ENCODE measurements around the gene CLSTN3.
"Not testable (repeated sequence)": the region's sequence is repeated elsewhere in the genome, so short reads cannot be mapped to it uniquely, and the experiment has no call there.

The CLSTN3 gene

DNA sequence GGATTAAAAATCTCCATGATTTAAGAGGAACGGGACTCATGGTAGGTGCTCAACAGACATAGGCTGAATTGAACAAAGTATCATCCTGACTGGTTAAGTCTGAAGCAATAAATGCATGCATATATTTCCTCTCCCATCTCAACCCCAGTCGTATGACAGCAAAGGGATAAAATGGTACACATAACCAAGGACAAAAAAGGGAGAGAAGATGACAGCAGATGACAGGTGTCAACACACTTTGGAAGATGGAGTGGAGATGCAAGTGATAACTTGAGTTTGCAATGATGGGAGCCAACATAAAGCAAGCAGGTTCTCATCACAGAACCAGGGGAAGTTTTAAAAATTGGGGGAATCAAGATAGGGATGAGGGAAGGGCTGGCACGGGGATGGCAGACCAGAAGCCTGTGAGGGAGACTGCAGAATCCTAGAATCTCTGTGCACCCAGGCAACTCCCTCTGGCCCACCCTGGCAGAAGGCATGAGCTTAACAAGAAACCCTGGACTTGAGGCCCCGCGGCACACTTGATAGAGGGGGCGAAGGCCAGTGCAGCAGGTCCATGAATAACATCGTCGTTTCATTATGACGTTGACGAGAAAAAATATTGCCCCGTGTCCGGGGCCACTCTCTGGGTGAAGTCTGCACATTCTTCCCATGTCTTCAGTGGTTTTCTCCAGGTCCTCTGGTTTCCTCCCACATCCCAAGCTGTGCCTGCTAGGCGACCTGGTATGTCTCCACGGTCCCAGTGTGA is 26.2 kb upstream of the CLSTN3 start:
- in situ Hi-C loops (cut with MboI; ENCODE audit: low sequenced_read_pairs) = no loop called here

DNA sequence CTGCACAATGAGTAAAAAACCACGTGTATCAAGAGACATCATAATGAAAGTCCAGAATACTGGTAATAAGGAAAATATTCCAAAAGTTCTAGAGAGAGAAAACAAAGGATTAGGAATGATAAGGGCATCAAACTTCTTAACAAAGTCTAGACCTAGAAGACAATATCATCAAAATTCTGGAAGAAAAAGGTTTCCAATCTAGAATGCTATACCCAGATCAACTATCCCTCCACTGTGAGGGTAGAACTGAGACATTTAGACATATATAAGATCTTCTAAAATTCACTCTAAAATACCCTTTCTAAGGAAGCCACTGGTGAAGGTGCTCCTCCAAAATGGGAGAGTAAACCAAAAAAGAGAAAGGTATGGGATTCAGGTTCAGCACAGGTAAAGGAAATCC is 24.1 kb upstream of the CLSTN3 start:
- in situ Hi-C loops (cut with MboI; ENCODE audit: low sequenced_read_pairs) = no loop called here

DNA sequence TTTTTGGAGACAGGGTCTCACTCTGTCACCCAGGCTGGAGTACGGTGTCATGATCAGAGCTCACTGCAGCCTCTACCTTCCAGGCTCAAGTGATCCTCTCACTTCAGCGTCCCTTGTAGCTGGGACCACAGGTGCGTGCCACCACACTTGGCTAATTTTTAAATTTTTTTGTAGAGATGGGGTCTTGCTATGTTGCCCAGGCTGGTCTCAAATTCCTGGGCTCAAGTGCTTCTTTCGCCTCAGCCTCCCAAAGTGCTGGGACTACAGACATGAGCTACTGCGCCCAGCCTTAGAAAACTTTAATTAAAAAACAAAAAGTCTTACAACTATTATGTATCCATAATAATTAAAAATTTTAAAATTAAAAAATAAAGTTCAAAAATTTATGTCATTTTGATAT is 23.0 kb upstream of the CLSTN3 start:
- in situ Hi-C loops (cut with MboI; ENCODE audit: low sequenced_read_pairs) = not testable (repeated sequence)

DNA sequence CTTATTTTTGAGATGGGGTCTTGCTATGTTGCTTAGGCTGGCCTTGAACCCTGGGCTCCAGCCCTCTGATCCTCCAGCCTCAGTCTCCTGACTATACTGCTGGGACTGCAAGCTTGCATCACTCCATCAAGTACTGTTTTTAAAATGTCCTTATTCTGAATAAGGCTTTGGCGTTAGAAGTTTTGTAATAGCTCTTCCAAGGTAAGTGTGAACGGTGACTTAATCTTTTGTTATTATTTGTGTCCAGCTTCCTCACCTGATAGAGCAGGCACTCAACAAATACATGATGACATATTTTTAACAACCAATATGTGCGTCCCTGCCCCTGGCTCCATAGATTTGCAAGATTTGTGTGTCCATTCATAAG is 22.6 kb upstream of the CLSTN3 start:
- in situ Hi-C loops (cut with MboI; ENCODE audit: low sequenced_read_pairs) = no loop called here

DNA sequence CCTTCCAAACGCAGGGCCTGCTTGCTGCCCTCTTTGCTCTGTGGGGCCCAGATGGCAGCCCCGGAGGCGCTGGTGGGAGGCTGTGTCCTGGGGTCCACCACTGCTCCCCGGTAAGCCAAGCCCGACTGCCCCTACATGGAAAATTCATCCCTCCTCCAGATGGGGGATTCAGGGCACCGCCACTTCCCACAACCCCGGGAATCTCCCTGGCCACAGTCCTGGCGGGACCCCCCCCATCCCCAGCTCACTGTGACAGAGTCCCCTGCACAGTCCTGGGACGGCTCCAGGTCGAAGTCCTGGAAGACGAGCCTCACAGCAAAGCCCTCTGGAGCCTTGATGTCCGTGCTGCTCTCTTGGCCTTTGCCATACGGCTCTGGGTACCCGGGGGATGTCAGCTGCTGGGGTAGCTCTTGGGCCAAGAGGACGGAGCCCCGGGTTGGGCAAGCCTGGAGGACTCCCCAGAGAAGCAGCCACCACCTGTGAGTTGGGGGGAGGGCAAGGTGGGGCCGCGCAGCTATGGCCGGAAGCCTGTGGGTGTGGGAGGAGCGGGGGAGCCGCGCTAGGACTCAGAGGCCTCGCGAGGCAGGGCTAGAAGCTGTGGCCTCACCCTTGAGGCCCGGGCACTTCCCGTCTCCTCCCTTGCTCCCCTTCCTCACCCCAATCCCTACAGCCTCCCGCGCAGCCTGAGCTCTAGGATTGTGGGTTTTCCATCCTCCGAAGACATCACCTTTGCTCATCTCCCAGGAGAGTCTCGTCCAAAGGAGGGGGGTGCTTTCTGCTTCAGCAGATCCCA is 22.0 kb upstream of the CLSTN3 start:
- in situ Hi-C loops (cut with MboI; ENCODE audit: low sequenced_read_pairs) = no loop called here

DNA sequence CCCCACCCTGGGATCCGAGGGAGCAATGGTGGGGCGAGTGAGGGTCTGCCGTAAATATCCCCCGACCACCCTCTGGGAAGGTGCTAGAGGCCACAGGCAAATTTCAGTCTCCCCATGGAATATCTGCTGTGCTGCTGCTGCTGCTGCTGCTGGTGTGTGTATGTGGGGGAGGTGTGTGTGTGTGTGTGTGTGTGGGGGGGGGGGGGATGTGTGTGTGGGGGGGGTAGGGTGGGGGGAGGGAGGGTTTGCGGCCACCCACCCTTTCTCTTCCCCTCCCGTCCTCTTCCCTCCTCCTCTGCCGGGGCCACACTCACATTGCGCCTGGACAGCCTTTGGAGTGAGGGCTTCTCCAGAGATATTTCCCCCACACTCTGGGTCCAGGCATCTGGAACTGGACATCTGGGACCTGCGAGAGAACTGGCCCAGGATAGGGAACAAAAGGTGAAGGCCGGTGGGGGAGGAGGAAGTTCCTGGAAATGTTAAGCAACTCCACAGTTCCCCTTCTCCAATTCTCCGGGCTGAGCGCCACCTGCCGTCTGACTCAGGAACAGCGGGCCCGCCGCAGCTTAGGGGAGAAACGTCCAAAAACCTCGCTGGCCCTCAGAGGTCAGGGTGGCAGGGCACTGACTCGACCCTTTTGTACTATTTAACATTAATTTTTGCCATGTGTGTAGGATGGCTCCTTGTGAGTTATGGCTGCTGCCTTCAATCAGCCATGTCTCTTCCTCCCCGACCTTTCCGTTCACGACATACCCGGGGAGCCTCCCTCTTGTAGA is 21.2 kb upstream of the CLSTN3 start, which contains the start of gene C1RL:
TSS of gene C1RL (minus strand) at position 419 of the 776 bp plus-strand sequence. CDS start at position 385, 34 bp downstream.
- in situ Hi-C loops (cut with MboI; ENCODE audit: low sequenced_read_pairs) = no loop called here

DNA sequence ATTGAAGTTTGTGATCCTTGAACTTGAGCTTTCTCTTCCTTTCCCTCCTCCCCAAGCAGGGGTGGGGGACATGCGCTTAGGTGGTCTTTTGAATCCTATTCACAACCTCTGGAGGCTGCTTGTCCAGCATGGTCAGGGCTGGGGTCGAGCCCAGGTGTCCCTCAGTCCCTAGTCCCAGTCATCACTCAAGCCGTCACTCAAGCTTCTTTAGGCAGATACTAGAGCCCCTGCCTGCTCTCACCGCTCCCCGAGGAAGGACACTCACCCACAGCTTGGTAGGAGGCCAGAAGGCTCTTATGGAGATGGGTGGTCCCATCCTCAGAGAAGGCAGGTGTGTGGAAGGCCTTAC is 20.6 kb upstream of the CLSTN3 start:
- in situ Hi-C loops (cut with MboI; ENCODE audit: low sequenced_read_pairs) = no loop called here

DNA sequence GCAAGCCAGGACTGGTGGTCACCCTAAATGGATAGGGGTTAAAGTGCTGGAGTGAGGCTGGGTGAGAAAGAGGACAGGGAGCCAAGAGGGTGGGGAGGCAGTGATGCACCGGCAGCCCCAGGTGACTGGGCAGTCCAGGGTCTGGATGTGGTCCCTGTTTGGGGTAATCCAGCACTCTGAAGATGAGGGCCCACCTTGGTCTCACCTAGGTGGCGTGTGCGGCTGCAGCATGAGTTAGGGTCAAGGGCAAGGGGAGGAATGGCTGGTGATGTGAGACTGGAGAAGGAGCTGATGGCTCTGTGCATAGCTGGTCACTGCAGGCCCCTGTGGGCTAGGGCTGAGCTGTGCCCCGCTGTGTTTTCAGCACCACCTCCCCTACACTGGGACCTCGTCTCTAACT is 19.5 kb upstream of the CLSTN3 start:
- in situ Hi-C loops (cut with MboI; ENCODE audit: low sequenced_read_pairs) = no loop called here

DNA sequence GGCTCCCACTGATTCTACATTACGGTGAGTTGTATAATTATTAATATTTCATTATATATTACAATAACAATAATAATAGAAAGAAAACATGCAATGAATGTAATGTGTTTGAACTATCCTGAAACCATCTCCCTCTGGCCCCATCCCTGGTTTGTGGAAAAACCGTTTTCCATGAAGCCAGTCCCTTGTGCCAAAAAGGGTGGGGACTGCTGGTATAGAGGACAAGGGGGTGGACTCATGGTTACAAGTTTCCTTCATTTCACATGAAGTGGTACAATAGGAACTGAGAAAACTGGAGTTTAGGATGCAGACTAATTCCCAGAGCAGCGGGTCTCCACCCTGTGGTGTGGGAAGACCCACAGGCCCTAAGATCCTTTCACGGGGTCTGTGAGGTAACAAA is 18.1 kb upstream of the CLSTN3 start:
- in situ Hi-C loops (cut with MboI; ENCODE audit: low sequenced_read_pairs) = no loop called here

DNA sequence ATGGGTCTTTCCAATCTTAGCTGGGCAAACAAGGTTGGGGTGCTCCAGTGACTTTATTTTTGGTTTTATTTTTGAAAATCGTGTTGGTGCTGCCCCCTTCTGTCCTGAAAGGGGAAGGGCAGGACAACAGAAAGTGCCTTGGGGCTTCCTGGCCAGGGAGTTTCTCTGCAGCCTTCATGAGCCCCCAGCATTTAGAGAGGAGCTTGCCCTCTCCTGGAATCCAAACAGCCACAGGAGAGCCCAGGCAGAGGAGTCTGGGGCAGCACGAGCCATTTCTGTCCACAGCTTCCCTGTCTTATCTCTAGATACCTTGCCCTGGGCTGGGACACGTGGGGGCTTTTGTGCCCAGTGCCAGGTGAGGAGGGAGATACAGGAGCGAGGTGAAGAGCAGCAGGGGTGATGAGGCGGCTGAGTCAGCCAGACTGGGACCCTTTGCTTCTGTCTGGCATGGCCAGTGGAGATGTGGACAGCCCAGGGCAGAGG is 16.7 kb upstream of the CLSTN3 start:
- in situ Hi-C loops (cut with MboI; ENCODE audit: low sequenced_read_pairs) = no loop called here

DNA sequence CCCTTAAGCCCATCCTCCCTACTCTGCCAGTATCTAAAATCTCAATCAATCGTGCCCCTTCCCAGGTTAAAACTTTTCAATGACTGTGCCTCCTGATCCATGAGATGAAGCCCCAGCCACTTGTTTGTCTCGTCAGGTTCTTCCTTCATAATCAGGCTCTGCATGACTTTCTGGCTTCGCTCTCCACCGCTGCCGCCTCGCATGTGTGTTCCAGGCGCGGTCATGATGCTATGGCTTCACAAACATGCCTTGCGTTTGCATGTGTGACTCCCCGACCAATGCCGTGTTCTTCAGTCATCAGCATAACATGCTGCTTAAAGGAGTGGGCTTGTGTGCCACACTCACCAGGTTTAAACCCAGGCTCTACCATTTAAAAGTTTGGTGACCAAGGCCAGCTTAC is 16.2 kb upstream of the CLSTN3 start:
- in situ Hi-C loops (cut with MboI; ENCODE audit: low sequenced_read_pairs) = no loop called here

DNA sequence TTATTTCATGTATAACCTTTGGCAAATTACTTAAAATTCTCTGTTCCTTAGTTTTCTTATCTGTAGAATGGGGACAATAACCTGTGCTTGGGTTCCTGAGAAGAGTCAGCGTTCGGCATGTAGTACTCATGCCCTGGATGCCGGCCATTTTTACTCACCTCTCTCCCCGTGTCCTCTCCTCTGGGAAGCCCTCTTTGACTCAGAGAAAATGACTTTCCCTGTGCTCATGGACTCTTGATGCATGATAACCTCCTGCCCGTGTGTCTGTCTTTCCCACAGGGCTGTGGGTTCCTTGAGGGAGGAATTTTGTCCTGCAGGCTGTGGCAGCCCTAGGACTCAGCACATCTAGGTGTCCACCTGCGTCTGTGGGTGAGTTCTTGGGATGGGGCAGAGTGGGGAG is 15.3 kb upstream of the CLSTN3 start:
- in situ Hi-C loops (cut with MboI; ENCODE audit: low sequenced_read_pairs) = no loop called here

DNA sequence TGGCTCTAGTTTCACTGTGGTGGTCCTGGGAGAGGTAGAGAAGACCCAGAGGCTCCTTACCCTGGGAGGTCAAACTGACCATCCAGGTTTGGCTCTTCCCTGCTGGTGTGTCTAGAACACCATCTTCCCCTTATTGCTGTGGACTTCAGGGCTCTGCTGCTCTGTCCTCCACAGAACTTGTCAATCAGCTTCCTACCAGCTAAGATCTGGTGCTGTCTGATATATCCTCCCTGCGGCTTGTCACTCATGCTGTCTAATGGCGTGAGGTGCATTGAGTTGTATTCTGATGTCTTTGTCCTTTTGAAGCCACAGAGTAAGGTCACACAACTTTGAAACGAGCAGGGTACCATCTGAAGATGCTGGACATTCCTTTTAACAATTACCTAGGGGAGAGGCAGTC is 14.0 kb upstream of the CLSTN3 start:
- in situ Hi-C loops (cut with MboI; ENCODE audit: low sequenced_read_pairs) = no loop called here

DNA sequence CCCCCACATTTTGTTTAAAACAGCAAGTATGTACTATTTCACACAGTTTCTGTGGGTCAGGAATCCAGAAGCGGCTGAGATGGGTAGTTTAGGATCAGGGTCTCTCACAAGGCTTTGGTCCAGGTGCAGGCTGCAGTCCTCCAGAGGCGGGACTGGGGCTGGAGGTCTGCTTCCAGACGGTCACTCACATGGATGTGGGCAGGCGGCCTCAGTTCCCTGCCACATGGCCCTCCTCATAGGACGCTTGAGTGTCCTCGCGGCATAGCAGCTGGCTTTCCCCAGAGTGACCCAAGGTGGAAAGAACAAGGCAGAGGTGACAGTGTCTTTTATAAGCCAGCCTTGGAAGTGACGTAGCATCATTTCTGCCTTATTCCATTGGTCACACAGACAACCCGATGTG is 13.3 kb upstream of the CLSTN3 start:
- in situ Hi-C loops (cut with MboI; ENCODE audit: low sequenced_read_pairs) = no loop called here

DNA sequence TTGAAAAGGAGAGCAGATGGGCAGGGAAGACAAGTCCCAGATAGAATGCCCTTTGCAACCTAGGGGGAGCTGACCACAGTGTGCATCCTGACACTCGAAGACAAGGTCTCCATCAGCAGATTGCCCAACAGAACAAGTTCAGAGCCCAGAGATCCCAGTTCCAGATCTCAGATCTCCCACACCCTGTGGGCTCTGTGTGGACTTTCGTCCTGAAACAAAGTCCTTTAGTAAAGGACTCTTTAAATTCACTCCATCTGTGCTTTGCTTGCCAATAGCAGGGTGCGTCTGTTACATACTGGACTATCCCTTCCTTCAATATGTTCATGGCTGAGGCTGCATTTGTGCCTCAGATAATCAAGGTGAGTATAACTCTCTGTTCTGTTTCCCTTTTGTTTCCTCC is 12.5 kb upstream of the CLSTN3 start:
- in situ Hi-C loops (cut with MboI; ENCODE audit: low sequenced_read_pairs) = no loop called here

DNA sequence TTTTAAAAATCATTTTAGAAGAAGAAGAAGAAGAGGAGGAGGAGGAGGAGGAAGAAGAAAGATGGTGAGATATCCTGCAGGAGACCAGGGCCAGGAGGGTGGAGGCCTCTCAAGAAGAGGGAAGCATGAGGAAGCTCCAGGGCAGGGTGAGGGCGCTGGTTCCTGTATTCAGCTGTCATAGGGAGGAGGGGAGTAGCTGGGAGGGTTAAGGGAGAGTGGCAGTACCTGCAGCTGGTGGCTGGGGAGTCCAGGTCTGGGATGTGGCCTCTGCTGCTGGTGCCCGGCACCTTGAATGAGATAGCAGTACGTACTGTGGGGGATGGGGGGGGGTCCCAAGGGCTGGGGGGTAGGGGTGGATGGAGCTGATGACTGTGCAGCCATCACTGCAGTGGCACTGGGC is 11.3 kb upstream of the CLSTN3 start:
- in situ Hi-C loops (cut with MboI; ENCODE audit: low sequenced_read_pairs) = no loop called here

DNA sequence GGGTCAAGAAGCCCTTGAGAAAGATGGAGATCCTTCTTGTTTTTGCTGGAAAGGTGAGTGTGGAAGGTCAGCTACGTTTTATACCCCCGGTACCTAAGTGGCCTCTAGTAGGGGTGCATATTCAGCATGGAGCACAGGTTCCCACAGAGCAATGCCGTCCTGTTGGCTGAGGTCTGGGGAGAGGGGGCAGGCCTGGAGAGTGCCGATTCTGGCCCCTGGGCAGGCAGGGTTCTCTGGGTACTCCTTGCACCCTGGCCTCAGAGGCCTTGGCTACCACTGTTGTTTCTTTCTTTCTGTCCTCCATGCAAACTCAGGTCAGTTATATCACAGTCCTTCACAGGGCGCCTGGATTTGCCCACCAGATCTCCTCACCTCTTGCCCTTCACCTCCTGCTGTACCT is 10.0 kb upstream of the CLSTN3 start:
- in situ Hi-C loops (cut with MboI; ENCODE audit: low sequenced_read_pairs) = no loop called here

DNA sequence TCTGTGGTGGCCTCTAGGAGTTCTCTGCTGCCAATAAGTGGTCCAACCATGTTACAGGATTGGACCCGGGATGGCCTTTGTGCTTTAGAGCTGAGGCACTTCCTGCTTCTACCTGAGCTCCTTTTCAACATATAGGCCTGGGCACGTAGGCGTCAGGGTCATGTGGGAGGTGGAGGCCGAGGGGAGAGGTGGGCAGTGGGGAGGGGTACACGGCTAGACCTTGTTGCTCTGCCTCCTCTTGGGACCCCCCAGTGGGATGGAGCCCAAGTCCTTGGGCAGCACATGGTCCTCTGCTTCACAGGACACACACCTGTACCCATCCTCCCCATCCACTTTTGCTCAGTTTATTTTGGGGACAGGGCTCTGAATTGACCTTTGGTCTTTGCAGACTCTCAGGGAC is 8.8 kb upstream of the CLSTN3 start:
- in situ Hi-C loops (cut with MboI; ENCODE audit: low sequenced_read_pairs) = no loop called here

DNA sequence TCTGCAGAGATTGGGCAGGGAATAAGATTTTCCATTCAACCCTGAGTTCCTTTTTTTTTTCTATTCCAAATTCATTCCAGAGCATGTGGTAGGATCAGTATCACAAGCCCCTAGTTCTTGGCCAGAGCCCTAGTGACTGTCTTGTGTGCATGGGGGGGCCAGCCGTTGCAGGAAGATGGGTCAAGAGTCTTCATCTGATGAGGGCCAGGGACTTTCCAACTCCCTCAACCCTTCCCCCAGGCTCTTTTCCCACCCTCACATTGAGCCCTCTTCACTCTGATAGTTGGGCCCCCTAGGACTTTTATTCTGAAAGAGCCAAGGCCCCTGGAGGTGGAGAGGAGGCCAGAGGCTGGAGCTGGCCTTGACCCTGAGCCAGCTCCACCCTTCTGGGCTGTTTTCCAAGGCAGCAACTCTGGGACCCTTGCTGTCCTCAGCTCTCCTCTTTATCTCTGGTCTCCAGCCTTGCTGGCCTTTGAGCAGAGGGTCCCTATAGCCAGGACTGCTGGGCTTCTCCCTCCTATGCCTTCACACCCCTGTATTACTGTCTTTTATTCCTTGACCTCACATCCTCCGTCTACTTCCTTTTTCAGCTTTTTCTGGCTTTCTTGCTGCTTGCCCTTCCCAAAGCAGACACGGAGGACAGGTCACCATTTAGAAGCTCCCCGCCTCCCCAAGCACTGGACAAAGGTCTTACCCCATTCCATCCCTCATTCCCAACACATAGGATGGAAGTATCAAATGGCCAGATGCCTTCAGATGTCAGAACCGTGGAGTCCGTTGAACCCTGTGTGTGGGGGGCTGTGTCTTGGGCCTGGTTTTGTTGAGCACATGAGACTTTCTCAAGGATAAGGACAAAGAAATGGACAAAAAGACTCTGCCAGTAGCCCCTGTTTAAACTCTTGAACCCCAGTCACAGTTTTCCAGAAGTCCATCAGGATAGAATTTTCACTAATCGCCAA is 7.1 kb upstream of the CLSTN3 start:
- in situ Hi-C loops (cut with MboI; ENCODE audit: low sequenced_read_pairs) = no loop called here

DNA sequence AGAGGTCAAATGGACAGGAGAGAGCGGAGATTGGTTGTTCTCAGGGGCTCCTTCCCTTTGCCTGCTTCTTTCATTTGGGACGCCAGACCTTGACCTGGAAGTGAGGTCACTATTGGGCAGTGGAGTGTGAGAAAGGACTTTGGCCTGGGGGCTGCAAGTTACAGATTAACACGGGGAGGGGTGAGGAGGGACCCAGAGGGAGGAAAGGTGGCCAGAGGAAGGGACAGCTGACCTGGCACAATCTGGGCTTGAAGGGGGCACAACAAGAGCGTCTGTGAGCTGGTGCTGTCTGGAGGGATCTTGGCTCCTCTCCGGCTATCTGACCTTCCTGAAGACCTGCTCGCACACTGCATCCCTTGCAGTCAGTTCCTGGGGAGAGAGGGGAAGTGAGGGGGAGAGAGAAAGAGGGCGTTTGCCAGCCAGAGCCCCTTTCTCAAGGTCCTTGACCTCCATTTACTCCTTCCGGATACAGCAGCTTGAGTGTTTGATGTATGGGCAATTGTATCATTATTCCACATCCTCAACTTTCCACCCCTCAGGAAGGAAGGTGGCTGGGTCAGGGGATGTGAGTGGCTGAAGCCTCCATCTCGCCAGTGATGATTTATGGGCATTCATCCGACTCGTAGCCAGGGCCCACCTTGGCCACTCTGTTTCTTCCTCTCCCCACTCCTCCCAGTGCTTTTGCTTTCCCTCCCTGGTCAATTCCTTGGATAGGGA is 6.2 kb upstream of the CLSTN3 start:
- in situ Hi-C loops (cut with MboI; ENCODE audit: low sequenced_read_pairs) = no loop called here
